Endothelial cell of umbilical vein (primary cell): ENCODE measurements around the gene SLC39A5.

ENCODE experiments used
- EZH2 ChIP-seq: IDR thresholded peaks from 2 replicates; pipeline ENCODE4 v1.6.1; 2012; ENCODE audit warnings: borderline replicate concordance, low read depth, mild to moderate bottlenecking, moderate library complexity, low read length, inconsistent platforms; ENCODE audit not compliant: severe bottlenecking
- POLR2A ChIP-seq: IDR thresholded peaks from 2 replicates; pipeline ENCODE4 v1.6.1; 2012; ENCODE audit warnings: low read depth, mild to moderate bottlenecking, control low read depth, low read length
- POLR2AphosphoS5 ChIP-seq: IDR thresholded peaks from 2 replicates; pipeline ENCODE4 v1.6.1; 2012; ENCODE audit warnings: low read depth, mild to moderate bottlenecking, control low read depth, low read length, moderate library complexity; ENCODE audit not compliant: insufficient read depth
- TF ChIP-seq, protein P1 (sequence below), 2 donors: IDR thresholded peaks; 1 replicate in 1 of 2; 2 replicates in 1 of 2; pipeline ENCODE4 v1.5.1; 2011; ENCODE audit warnings: low read length in 2 of 2, mild to moderate bottlenecking in 2 of 2, moderate library complexity in 2 of 2, control low read depth in 1 of 2, inconsistent platforms in 1 of 2, low read depth in 1 of 2; ENCODE audit not compliant: insufficient read depth in 1 of 2; ENCODE audit errors: extremely low read depth in 1 of 2

DNA sequence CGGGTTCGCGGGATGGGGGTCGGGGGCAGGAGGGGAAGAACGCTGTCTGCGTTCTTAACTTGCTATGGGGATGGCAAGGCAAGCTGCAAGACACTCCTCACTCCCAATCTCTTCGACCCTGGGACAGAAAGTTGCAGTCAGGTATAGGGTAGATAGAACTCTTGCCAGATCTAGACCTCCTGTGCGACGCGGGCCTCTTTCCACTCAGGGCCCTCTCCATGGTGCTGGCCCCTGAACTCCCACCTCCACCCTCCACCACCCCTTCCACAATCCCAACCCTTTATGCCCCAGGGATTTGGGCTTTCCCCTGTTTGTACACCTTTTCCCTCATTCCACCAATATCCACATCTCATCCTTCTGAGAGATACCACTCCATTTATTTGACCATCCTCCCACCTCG lies 4.9 kb upstream of the SLC39A5 start:
- TF ChIP-seq, protein P1, sequence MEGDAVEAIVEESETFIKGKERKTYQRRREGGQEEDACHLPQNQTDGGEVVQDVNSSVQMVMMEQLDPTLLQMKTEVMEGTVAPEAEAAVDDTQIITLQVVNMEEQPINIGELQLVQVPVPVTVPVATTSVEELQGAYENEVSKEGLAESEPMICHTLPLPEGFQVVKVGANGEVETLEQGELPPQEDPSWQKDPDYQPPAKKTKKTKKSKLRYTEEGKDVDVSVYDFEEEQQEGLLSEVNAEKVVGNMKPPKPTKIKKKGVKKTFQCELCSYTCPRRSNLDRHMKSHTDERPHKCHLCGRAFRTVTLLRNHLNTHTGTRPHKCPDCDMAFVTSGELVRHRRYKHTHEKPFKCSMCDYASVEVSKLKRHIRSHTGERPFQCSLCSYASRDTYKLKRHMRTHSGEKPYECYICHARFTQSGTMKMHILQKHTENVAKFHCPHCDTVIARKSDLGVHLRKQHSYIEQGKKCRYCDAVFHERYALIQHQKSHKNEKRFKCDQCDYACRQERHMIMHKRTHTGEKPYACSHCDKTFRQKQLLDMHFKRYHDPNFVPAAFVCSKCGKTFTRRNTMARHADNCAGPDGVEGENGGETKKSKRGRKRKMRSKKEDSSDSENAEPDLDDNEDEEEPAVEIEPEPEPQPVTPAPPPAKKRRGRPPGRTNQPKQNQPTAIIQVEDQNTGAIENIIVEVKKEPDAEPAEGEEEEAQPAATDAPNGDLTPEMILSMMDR (IDR thresholded peaks at IDR 0.05; ENCODE audit: extremely low read depth in 1 of 2, insufficient read depth in 1 of 2, low read depth in 1 of 2, low read length in 2 of 2): no peak
- TF ChIP-seq POLR2A: no peak
- TF ChIP-seq EZH2: no peak
- TF ChIP-seq POLR2AphosphoS5: no peak
